Panc1 (cell line): ENCODE data around the gene TMEM131L.

Source experiments
- CTCF ChIP-seq: fragments of 450-650 bp; IDR thresholded peaks from 2 replicates; pipeline ENCODE4 v1.5.1; 2017; ENCODE audit warnings: mild to moderate bottlenecking
- POLR2AphosphoS5 ChIP-seq: IDR thresholded peaks from 2 replicates; pipeline ENCODE4 v1.6.1; 2012; ENCODE audit warnings: mild to moderate bottlenecking, low read depth, low read length, moderate library complexity
- TCF7L2 ChIP-seq: IDR thresholded peaks from 2 replicates; pipeline ENCODE4 v1.6.1; 2011; ENCODE audit warnings: mild to moderate bottlenecking, low read depth, low read length, inconsistent platforms
- TF ChIP-seq, protein P1 (sequence below), 2 experiments: IDR thresholded peaks; 2 replicates each; pipeline ENCODE4 v1.6.1; 2011 to 2012; ENCODE audit warnings: low read depth in 2 of 2, control low read depth in 1 of 2, low read length in 1 of 2, mild to moderate bottlenecking in 1 of 2, moderate library complexity in 1 of 2; ENCODE audit not compliant: insufficient read depth in 1 of 2

DNA sequence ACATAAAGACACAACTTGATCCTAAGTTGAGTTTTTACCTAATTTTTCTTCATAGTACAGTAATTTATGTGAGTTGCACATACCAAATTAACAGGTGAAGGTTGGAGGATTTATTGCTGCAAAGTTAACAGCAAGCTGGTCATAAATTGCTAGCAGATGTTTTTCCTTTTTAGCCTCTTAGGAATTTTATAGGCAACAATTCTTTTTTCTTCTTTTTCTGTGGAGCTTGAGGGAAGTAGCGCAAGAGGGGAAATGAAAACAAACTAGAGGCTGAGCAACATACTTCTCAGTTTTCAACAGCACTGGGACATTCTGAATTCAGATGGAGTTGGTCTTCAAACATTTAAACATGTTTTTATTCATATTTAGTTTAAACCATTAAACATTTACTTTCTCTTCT is 154.2 kb downstream of the TMEM131L start:
- TF ChIP-seq CTCF: no peak
- TF ChIP-seq POLR2AphosphoS5: no peak
- no peak for TF ChIP-seq TCF7L2
- TF ChIP-seq, protein P1, sequence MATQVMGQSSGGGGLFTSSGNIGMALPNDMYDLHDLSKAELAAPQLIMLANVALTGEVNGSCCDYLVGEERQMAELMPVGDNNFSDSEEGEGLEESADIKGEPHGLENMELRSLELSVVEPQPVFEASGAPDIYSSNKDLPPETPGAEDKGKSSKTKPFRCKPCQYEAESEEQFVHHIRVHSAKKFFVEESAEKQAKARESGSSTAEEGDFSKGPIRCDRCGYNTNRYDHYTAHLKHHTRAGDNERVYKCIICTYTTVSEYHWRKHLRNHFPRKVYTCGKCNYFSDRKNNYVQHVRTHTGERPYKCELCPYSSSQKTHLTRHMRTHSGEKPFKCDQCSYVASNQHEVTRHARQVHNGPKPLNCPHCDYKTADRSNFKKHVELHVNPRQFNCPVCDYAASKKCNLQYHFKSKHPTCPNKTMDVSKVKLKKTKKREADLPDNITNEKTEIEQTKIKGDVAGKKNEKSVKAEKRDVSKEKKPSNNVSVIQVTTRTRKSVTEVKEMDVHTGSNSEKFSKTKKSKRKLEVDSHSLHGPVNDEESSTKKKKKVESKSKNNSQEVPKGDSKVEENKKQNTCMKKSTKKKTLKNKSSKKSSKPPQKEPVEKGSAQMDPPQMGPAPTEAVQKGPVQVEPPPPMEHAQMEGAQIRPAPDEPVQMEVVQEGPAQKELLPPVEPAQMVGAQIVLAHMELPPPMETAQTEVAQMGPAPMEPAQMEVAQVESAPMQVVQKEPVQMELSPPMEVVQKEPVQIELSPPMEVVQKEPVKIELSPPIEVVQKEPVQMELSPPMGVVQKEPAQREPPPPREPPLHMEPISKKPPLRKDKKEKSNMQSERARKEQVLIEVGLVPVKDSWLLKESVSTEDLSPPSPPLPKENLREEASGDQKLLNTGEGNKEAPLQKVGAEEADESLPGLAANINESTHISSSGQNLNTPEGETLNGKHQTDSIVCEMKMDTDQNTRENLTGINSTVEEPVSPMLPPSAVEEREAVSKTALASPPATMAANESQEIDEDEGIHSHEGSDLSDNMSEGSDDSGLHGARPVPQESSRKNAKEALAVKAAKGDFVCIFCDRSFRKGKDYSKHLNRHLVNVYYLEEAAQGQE (IDR thresholded peaks at IDR 0.05; ENCODE audit: insufficient read depth in 1 of 2, low read depth in 2 of 2, low read length in 1 of 2): no peak
